ENCODE measurements around the gene ITGB6. TPM values are rescaled to one million over a fixed set of nuclear protein-coding genes. Genes with fewer than 3 reads are reported as not detected.

Gene ITGB6
- total RNA-seq, 1 experiment from 2014 or later = not detected

DNA sequence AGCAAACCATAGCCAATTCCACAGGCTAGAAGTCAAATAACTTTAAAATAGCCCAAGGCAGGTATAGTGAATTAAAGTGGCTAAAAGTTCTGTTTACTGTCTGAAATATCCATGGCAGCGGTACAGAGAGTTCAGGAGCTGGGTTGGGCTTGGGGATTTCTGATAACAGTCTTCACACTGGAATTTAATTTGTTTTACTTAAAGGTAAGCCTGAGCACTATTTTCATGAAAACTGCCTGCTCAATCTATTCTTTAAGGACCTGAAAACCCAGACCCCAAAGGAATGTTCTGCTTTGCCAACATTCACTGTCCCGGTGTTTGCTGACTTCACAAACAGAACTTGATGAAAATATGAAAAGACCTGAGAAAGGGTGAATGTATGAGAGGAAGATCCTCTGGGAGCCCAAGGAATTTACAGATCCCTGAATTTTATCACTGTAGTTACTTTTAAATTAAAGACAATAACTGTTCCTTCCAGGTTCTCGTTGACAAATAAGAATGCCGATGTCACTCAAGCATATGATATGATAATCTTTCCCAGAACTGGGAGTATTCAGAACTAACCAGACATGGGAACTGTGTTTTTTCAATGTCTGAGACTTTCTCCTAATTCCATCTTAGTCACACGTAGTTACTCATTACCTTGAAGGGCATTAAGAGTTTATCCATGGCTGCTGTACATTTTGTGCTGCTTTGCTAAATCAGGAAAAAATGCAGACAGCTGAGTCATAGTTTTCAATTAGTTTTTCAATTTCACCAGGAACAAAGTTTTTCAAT lies 28.3 kb upstream of the ITGB6 start:
- no peaks in the 10 kb centered on the region for H3K9me3 Mint-ChIP-seq
- POLR2A ChIA-PET = no interaction called here
- H3K36me3 Mint-ChIP-seq = no peaks in the 10 kb centered on the region
- no peak overlapping the region for H3K27ac Mint-ChIP-seq
- no peak for DNase-seq (ENCODE audit: low spot score)
- H3K27me3 Mint-ChIP-seq (ENCODE audit: low read depth) = no peaks in the 10 kb centered on the region
- no peak for ATAC-seq
- H3K4me3 Mint-ChIP-seq = no peak overlapping the region
- CTCF ChIA-PET = no interaction called here
- TF ChIP-seq OVOL2 (CRISPR knock-in tag; IDR thresholded peaks at IDR 0.05; ENCODE audit: borderline replicate concordance) (no peak), EMX1 (CRISPR knock-in tag; IDR thresholded peaks at IDR 0.05) (no peak), RORB (CRISPR knock-in tag; IDR thresholded peaks at IDR 0.05) (no peak), FOXP1 (CRISPR knock-in tag; IDR thresholded peaks at IDR 0.05; ENCODE audit: borderline replicate concordance) (no peak), CREM (CRISPR knock-in tag; IDR thresholded peaks at IDR 0.05) (no peak)
- TF ChIP-seq, protein P1, sequence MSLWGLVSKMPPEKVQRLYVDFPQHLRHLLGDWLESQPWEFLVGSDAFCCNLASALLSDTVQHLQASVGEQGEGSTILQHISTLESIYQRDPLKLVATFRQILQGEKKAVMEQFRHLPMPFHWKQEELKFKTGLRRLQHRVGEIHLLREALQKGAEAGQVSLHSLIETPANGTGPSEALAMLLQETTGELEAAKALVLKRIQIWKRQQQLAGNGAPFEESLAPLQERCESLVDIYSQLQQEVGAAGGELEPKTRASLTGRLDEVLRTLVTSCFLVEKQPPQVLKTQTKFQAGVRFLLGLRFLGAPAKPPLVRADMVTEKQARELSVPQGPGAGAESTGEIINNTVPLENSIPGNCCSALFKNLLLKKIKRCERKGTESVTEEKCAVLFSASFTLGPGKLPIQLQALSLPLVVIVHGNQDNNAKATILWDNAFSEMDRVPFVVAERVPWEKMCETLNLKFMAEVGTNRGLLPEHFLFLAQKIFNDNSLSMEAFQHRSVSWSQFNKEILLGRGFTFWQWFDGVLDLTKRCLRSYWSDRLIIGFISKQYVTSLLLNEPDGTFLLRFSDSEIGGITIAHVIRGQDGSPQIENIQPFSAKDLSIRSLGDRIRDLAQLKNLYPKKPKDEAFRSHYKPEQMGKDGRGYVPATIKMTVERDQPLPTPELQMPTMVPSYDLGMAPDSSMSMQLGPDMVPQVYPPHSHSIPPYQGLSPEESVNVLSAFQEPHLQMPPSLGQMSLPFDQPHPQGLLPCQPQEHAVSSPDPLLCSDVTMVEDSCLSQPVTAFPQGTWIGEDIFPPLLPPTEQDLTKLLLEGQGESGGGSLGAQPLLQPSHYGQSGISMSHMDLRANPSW (CRISPR knock-in tag; conservative IDR thresholded peaks at IDR 0.05; ENCODE audit: low read depth) = no peak
- TF ChIP-seq, protein P2, sequence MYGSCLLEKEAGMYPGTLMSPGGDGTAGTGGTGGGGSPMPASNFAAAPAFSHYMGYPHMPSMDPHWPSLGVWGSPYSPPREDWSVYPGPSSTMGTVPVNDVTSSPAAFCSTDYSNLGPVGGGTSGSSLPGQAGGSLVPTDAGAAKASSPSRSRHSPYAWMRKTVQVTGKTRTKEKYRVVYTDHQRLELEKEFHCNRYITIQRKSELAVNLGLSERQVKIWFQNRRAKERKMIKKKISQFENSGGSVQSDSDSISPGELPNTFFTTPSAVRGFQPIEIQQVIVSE (CRISPR knock-in tag; IDR thresholded peaks at IDR 0.05; ENCODE audit: borderline replicate concordance) = no peak
- TF ChIP-seq, protein P3, sequence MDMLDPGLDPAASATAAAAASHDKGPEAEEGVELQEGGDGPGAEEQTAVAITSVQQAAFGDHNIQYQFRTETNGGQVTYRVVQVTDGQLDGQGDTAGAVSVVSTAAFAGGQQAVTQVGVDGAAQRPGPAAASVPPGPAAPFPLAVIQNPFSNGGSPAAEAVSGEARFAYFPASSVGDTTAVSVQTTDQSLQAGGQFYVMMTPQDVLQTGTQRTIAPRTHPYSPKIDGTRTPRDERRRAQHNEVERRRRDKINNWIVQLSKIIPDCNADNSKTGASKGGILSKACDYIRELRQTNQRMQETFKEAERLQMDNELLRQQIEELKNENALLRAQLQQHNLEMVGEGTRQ (CRISPR knock-in tag; IDR thresholded peaks at IDR 0.05) = no peak
- TF ChIP-seq, protein P4, sequence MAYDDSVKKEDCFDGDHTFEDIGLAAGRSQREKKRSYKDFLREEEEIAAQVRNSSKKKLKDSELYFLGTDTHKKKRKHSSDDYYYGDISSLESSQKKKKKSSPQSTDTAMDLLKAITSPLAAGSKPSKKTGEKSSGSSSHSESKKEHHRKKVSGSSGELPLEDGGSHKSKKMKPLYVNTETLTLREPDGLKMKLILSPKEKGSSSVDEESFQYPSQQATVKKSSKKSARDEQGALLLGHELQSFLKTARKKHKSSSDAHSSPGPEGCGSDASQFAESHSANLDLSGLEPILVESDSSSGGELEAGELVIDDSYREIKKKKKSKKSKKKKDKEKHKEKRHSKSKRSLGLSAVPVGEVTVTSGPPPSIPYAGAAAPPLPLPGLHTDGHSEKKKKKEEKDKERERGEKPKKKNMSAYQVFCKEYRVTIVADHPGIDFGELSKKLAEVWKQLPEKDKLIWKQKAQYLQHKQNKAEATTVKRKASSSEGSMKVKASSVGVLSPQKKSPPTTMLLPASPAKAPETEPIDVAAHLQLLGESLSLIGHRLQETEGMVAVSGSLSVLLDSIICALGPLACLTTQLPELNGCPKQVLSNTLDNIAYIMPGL (CRISPR knock-in tag; IDR thresholded peaks at IDR 0.05) = no peak
- TF ChIP-seq, protein P5, sequence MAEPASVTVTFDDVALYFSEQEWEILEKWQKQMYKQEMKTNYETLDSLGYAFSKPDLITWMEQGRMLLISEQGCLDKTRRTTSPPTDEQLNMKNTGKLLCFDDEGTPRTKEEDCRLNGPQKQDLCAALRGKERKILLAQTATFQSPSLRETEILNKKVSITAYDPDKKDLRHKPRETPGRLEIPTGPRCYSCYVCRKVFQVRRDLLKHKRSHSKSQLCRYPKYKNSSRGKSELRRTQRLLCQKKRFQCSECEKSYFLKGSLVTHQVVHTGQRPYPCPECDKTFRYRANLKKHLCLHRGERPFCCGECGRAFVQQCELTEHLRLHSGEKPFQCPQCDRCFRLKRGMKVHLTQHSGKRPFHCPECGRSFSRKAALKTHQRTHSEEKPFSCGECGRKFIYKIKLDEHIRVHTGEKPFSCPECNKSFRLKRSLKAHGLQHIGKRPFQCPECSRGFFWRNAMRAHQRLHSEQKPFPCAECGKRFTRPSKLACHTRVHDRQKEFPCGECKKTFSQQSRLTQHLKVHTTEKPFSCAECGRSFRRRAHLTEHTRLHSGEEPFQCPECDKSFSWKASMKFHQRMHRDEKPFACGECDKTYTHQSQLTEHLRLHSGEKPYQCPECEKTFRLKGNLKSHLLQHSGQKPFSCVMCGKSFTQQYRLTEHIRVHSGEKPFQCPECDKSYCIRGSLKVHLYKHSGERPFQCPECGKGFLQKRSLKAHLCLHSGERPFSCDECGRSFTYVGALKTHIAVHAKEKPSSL (CRISPR knock-in tag; conservative IDR thresholded peaks at IDR 0.05) = no peak
- peaks cover 7% of the 10 kb centered on the region; the same call in 1 of the 2 replicates for H3K4me1 Mint-ChIP-seq

DNA sequence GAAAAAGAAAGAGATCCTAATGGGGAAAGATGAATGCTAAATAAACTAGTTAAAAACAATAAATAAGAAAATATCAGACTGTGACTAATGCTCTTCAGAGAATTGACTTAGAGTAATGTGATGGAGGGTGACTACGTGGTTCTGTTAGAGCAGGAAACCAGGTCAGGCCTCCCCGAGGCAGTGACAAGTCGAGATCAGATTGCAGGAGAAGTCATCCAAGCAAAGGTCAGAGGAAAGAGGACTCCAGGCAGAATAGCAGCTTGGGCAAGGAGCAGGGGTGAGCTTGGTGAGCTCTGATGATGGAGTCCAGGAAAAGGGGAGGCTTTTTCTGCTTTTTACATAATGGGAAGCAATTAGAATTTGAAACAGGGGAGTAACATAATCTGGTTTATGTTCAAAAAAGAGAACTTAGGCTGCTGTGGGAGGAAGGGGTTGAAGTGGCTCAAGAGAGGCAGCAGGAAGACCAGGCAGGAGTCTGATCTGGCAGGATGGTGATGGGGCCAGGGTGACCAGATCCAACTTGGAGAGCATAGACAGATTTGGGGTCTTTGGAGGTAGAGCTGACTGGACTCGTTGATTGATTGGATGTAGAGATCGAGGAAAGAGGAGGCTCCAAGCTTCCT lies 27.3 kb upstream of the ITGB6 start:
- H3K9me3 Mint-ChIP-seq = no peaks in the 10 kb centered on the region
- peaks cover 7% of the 10 kb centered on the region; the same call in 1 of the 2 replicates for H3K4me1 Mint-ChIP-seq
- ChIA-PET CTCF (interaction anchor here (1.0 kb wide), 1 partner anchor 17 kb away, joined by 3 read pairs; no protein-coding TSS in a partner anchor), POLR2A (no interaction called here)
- DNase-seq (ENCODE audit: low spot score) = no peak
- H3K27ac Mint-ChIP-seq = no peak overlapping the region
- H3K27me3 Mint-ChIP-seq (ENCODE audit: low read depth) = no peaks in the 10 kb centered on the region
- TF ChIP-seq, protein P2 (CRISPR knock-in tag; IDR thresholded peaks at IDR 0.05; ENCODE audit: borderline replicate concordance) = no peak
- TF ChIP-seq IRF2 (CRISPR knock-in tag; IDR thresholded peaks at IDR 0.05; ENCODE audit: borderline replicate concordance, low read depth) (no peak), ETV6 (CRISPR knock-in tag; IDR thresholded peaks at IDR 0.05) (no peak), TP53 (CRISPR knock-in tag; IDR thresholded peaks at IDR 0.05) (no peak), NFE2L1 (CRISPR knock-in tag; IDR thresholded peaks at IDR 0.05) (no peak)
- TF ChIP-seq, protein P6, sequence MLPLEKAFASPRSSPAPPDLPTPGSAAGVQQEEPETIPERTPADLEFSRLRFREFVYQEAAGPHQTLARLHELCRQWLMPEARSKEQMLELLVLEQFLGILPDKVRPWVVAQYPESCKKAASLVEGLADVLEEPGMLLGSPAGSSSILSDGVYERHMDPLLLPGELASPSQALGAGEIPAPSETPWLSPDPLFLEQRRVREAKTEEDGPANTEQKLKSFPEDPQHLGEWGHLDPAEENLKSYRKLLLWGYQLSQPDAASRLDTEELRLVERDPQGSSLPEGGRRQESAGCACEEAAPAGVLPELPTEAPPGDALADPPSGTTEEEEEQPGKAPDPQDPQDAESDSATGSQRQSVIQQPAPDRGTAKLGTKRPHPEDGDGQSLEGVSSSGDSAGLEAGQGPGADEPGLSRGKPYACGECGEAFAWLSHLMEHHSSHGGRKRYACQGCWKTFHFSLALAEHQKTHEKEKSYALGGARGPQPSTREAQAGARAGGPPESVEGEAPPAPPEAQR (CRISPR knock-in tag; IDR thresholded peaks at IDR 0.05) = no peak
- TF ChIP-seq, protein P7, sequence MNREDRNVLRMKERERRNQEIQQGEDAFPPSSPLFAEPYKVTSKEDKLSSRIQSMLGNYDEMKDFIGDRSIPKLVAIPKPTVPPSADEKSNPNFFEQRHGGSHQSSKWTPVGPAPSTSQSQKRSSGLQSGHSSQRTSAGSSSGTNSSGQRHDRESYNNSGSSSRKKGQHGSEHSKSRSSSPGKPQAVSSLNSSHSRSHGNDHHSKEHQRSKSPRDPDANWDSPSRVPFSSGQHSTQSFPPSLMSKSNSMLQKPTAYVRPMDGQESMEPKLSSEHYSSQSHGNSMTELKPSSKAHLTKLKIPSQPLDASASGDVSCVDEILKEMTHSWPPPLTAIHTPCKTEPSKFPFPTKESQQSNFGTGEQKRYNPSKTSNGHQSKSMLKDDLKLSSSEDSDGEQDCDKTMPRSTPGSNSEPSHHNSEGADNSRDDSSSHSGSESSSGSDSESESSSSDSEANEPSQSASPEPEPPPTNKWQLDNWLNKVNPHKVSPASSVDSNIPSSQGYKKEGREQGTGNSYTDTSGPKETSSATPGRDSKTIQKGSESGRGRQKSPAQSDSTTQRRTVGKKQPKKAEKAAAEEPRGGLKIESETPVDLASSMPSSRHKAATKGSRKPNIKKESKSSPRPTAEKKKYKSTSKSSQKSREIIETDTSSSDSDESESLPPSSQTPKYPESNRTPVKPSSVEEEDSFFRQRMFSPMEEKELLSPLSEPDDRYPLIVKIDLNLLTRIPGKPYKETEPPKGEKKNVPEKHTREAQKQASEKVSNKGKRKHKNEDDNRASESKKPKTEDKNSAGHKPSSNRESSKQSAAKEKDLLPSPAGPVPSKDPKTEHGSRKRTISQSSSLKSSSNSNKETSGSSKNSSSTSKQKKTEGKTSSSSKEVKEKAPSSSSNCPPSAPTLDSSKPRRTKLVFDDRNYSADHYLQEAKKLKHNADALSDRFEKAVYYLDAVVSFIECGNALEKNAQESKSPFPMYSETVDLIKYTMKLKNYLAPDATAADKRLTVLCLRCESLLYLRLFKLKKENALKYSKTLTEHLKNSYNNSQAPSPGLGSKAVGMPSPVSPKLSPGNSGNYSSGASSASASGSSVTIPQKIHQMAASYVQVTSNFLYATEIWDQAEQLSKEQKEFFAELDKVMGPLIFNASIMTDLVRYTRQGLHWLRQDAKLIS (CRISPR knock-in tag; IDR thresholded peaks at IDR 0.05; ENCODE audit: borderline replicate concordance) = no peak
- no peak overlapping the region for H3K4me3 Mint-ChIP-seq
- H3K36me3 Mint-ChIP-seq = no peaks in the 10 kb centered on the region
- no peak for ATAC-seq

All from WTC11 (cell line).